B cell (primary cell): ENCODE data around the gene MOB2. TPM values are rescaled to one million over a fixed set of nuclear protein-coding genes. Genes with fewer than 3 reads are reported as not detected.

ENCODE experiments used
- ATAC-seq: fragments of 200-7000 bp; cut with Tn5 transposase; one replicate; pipeline ENCODE4 v1.10.0; 2021; ENCODE audit warnings: low read depth, mild to moderate bottlenecking, moderate number of reproducible peaks, moderate library complexity
- CTCF ChIA-PET: fragments of 350-600 bp; sonication (Branson Sonifier 250); formaldehyde crosslinking; loops from one replicate; lab custom pipeline; 2021; ENCODE audit warnings: antibody characterized with exemption, inconsistent platforms; lab: Charles Lee
- POLR2A ChIA-PET: fragments of 350-600 bp; sonication (Branson Sonifier 250); formaldehyde crosslinking; loops from one replicate; lab custom pipeline; 2021; ENCODE audit warnings: antibody characterized with exemption; lab: Charles Lee
- DNase-seq: peaks from one replicate; pipeline ENCODE4 v3.0.0; 2013
- H2AFZ ChIP-seq: 2 replicates; pipeline ENCODE4 v1.6.1; 2012; ENCODE audit warnings: mild to moderate bottlenecking, low read depth, low read length; ENCODE audit not compliant: insufficient read depth, poor library complexity, severe bottlenecking
- H3K27ac ChIP-seq, 2 donors: 1 replicate in 1 of 2; 2 replicates in 1 of 2; pipeline ENCODE4 v1.5.1; 2012 to 2013; ENCODE audit warnings: low read length in 2 of 2, mild to moderate bottlenecking in 2 of 2, moderate library complexity in 1 of 2
- H3K27me3 ChIP-seq, 4 experiments: fragments of 200-600 bp in 1 of 4; sonication (generic) in 1 of 4; replicated peaks in 1 of 4; 1 replicate in 2 of 4; 2 replicates in 2 of 4; pipeline versions ENCODE4 v1.6.1 to v1.7.0; 2013 to 2016; ENCODE audit warnings: low read length in 3 of 4, mild to moderate bottlenecking in 2 of 4, mixed read lengths in 1 of 4, moderate library complexity in 1 of 4; ENCODE audit not compliant: insufficient read depth in 4 of 4, control insufficient read depth in 3 of 4; ENCODE audit errors: control extremely low read depth in 1 of 4
- H3K36me3 ChIP-seq, 2 experiments: replicated peaks in 1 of 2; 1 replicate in 1 of 2; 2 replicates in 1 of 2; pipeline versions ENCODE4 v1.6.1 to v1.7.1; 2013; ENCODE audit warnings: low read length in 1 of 2; ENCODE audit not compliant: insufficient read depth in 2 of 2, control insufficient read depth in 1 of 2; ENCODE audit errors: control extremely low read depth in 1 of 2, extremely low read depth in 1 of 2
- H3K4me1 ChIP-seq, 2 donors: fragments of 200-600 bp in 1 of 2; sonication (generic) in 1 of 2; 1 replicate in 1 of 2; 2 replicates in 1 of 2; pipeline versions ENCODE4 v1.5.1 to v1.6.1; 2013 to 2017; ENCODE audit warnings: low read length in 2 of 2; ENCODE audit not compliant: control insufficient read depth in 2 of 2, insufficient read depth in 2 of 2
- H3K4me2 ChIP-seq: replicated peaks from 2 replicates; pipeline ENCODE3; 2012; ENCODE audit warnings: mild to moderate bottlenecking, low read depth, low read length; ENCODE audit not compliant: poor library complexity, severe bottlenecking
- H3K4me3 ChIP-seq, 5 experiments: fragments of 200-600 bp in 1 of 5; sonication (generic) in 1 of 5; 1 replicate in 3 of 5; 2 replicates in 2 of 5; pipeline versions ENCODE4 v1.5.1 to v1.7.0; 2011 to 2016; ENCODE audit warnings: low read length in 4 of 5, mild to moderate bottlenecking in 4 of 5, low read depth in 2 of 5, control low read depth in 1 of 5, moderate library complexity in 1 of 5; ENCODE audit not compliant: insufficient read depth in 1 of 5; ENCODE audit errors: control extremely low read depth in 1 of 5, extremely low read depth in 1 of 5
- H3K79me2 ChIP-seq: fragments of 200-600 bp; sonication (generic); one replicate; pipeline ENCODE4 v1.6.0; 2016; ENCODE audit warnings: low read length; ENCODE audit not compliant: control insufficient read depth, insufficient read depth
- H3K9ac ChIP-seq: fragments of 200-600 bp; sonication (generic); 2 replicates; pipeline ENCODE4 v1.6.1; 2017; ENCODE audit warnings: mild to moderate bottlenecking, low read length, moderate library complexity
- H3K9me3 ChIP-seq, 3 donors: one replicate each; pipeline versions ENCODE4 v1.6.1 to v1.7.1; 2013; ENCODE audit warnings: low read length in 2 of 3; ENCODE audit not compliant: control insufficient read depth in 2 of 3, insufficient read depth in 1 of 3; ENCODE audit errors: control extremely low read depth in 1 of 3
- H4K20me1 ChIP-seq: 2 replicates; pipeline ENCODE4 v1.6.0; 2012; ENCODE audit warnings: mild to moderate bottlenecking, low read length; ENCODE audit not compliant: insufficient read depth, control insufficient read depth, poor library complexity, severe bottlenecking
- H3K27ac Mint-ChIP-seq: one replicate; pipeline ENCODE4 v1.8.0; 2021; ENCODE audit warnings: mixed read lengths
- H3K27me3 Mint-ChIP-seq: one replicate; pipeline ENCODE4 v1.8.0; 2021; ENCODE audit warnings: mixed read lengths
- H3K4me1 Mint-ChIP-seq: one replicate; pipeline ENCODE4 v1.8.0; 2021; ENCODE audit warnings: mixed read lengths
- H3K4me3 Mint-ChIP-seq: one replicate; pipeline ENCODE4 v1.8.0; 2021; ENCODE audit warnings: mixed read lengths
- H3K9me3 Mint-ChIP-seq: one replicate; pipeline ENCODE4 v1.8.0; 2022; ENCODE audit warnings: mixed read lengths; ENCODE audit not compliant: insufficient read depth
- EZH2 ChIP-seq: IDR thresholded peaks from 2 replicates; pipeline ENCODE4 v1.6.1; 2012; ENCODE audit warnings: borderline replicate concordance, low read depth, mild to moderate bottlenecking, moderate library complexity, low read length; ENCODE audit not compliant: insufficient read depth, poor library complexity, severe bottlenecking
- WGBS: methylation state at CpG from one replicate; pipeline ENCODE4 v1.1.5; 2013; ENCODE audit warnings: missing lambda C conversion rate; ENCODE audit not compliant: insufficient coverage; 5-methylcytosine and 5-hydroxymethylcytosine counted together
- intact Hi-C: fragments of 100-400 bp; cut with micrococcal nuclease; formaldehyde crosslinking; loops from one replicate; pipeline ENCODE4 v1.10.0; 2022
- polyA plus RNA-seq: library from polyadenylated mRNA; depleted of rRNA; stranded (reverse); fragments of >200 nt; gene quantifications from 2 replicates; pipeline ENCODE4 v1.2.3, GENCODE V29; 2012
- total RNA-seq, 2 donors: library from RNA; stranded (reverse); fragments of 120-200 nt in 1 of 2; gene quantifications; 1 replicate in 1 of 2; 2 replicates in 1 of 2; pipeline versions ENCODE4 v1.2.3 to v1.2.4, GENCODE V29; 2013 to 2022
- TF ChIP-seq, protein P1 (sequence below): fragments of 200-600 bp; IDR thresholded peaks from one replicate; pipeline ENCODE4 v1.8.0; 2022; ENCODE audit warnings: antibody characterized with exemption, mild to moderate bottlenecking

The MOB2 gene
- total and polyA plus RNA-seq, 2 donors (not counting 1 experiment from before 2014, with no cell fraction given) = 55.7 to 57.6 TPM

DNA sequence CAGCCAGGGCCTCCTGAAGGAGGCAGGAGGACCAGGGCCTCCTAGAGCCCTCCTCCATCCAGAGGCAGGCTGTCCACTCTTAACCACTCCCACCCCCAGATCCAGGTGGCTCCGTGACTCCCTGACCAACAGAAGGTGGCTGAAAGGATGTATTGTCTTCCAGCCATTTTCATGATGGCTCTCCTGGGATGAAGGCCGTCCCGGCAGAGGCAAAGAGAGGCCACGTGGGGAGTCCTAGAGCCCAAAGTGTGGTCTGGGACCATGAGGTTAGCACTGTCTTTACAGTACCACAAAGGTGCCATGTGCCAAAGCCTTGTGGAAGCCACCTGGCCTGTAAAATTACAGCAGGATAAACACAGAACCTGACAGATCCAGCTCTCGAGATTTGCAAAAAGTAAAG lies 43.2 kb upstream of the MOB2 start:
- no peaks in the 10 kb centered on the region for H3K9me3 Mint-ChIP-seq
- WGBS = 94% methylated on average over 4 of the region's 5 CpGs
- ATAC-seq (no peak), DNase-seq (no peak)
- Histone ChIP-seq H3K27me3 (no peaks in the 10 kb centered on the region), H3K36me3 (peaks cover 0 to 21% of the 10 kb centered on the region in 2 experiments), H3K27ac (no peak overlapping the region), H3K79me2 (peaks cover 97% of the 10 kb centered on the region), H3K4me3 (no peak overlapping the region), H4K20me1 (peaks cover 94% of the 10 kb centered on the region), H3K4me1 (no peaks in the 10 kb centered on the region), H3K9me3 (no peaks in the 10 kb centered on the region), H2AFZ (no peak overlapping the region), H3K9ac (no peak overlapping the region), H3K4me2 (no peak overlapping the region)
- TF ChIP-seq, protein P1, sequence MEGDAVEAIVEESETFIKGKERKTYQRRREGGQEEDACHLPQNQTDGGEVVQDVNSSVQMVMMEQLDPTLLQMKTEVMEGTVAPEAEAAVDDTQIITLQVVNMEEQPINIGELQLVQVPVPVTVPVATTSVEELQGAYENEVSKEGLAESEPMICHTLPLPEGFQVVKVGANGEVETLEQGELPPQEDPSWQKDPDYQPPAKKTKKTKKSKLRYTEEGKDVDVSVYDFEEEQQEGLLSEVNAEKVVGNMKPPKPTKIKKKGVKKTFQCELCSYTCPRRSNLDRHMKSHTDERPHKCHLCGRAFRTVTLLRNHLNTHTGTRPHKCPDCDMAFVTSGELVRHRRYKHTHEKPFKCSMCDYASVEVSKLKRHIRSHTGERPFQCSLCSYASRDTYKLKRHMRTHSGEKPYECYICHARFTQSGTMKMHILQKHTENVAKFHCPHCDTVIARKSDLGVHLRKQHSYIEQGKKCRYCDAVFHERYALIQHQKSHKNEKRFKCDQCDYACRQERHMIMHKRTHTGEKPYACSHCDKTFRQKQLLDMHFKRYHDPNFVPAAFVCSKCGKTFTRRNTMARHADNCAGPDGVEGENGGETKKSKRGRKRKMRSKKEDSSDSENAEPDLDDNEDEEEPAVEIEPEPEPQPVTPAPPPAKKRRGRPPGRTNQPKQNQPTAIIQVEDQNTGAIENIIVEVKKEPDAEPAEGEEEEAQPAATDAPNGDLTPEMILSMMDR = no peak
- intact Hi-C loops = no loop called here
- peaks cover 18% of the 10 kb centered on the region for H3K4me1 Mint-ChIP-seq
- H3K4me3 Mint-ChIP-seq = no peak overlapping the region
- ChIA-PET POLR2A (no interaction called here), CTCF (no interaction called here)
- no peaks in the 10 kb centered on the region for H3K27me3 Mint-ChIP-seq
- H3K27ac Mint-ChIP-seq = no peak overlapping the region

DNA sequence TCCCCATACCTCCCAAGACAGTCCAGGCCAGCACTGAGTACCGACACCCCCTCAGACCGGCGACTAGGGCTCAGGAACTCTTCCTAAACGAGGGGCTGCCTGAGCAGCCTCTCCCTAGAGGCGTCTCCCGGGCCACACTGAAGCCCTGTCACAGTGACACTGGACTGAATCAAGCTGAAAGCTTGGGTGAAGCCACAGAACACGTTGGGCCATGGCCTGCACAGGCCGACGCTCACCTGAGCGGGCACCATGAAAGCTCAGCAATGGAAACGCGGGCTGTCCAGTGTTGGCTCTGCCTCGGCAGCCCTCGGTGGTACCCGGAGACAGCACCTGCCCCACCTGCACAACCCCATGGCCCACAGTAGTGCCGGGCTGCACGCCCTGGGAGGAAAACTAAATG lies 42.7 kb upstream of the MOB2 start:
- Histone ChIP-seq H3K9me3 (no peaks in the 10 kb centered on the region), H3K4me3 (no peak overlapping the region), H3K36me3 (peaks cover 0 to 17% of the 10 kb centered on the region in 2 experiments), H3K9ac (no peak overlapping the region), H4K20me1 (peaks cover 93% of the 10 kb centered on the region), H3K4me1 (peaks cover 0 to under 1% of the 10 kb centered on the region in 2 donors), H3K4me2 (no peak overlapping the region), H3K27ac (no peak overlapping the region), H2AFZ (no peak overlapping the region), H3K27me3 (no peaks in the 10 kb centered on the region), H3K79me2 (peaks cover 97% of the 10 kb centered on the region)
- intact Hi-C loops = no loop called here
- no peak for ATAC-seq
- 98% methylated on average over 15 of the region's 17 CpGs for WGBS
- H3K27me3 Mint-ChIP-seq = no peaks in the 10 kb centered on the region
- ChIA-PET POLR2A (no interaction called here), CTCF (no interaction called here)
- H3K4me3 Mint-ChIP-seq = no peak overlapping the region
- H3K9me3 Mint-ChIP-seq = no peaks in the 10 kb centered on the region
- no peak for DNase-seq
- peaks cover 19% of the 10 kb centered on the region for H3K4me1 Mint-ChIP-seq
- H3K27ac Mint-ChIP-seq = no peak overlapping the region
- TF ChIP-seq EZH2 = no peak
- TF ChIP-seq, protein P1 = no peak
